VCaP (cell line): Measurements from ENCODE around the gene TDRD6.

ENCODE experiments used
- H3K27ac ChIP-seq: fragments of 450-650 bp; 2 replicates; pipeline ENCODE4 v1.5.1; 2017
- CTCF ChIP-seq: fragments of 450-650 bp; conservative IDR thresholded peaks from 2 replicates; pipeline ENCODE4 v1.5.1; 2017; ENCODE audit warnings: mild to moderate bottlenecking, moderate library complexity

TDRD6 gene

GRCh38 chr6:46688966-46689335 is 1.3 kb downstream of the TDRD6 start:
- H3K27ac ChIP-seq: no peak overlapping the region
- TF ChIP-seq CTCF: no peak

GRCh38 chr6:46689657-46690056 is 2.0 kb downstream of the TDRD6 start:
- H3K27ac ChIP-seq: no peak overlapping the region
- TF ChIP-seq CTCF: no peak

GRCh38 chr6:46690141-46690755 is 2.6 kb downstream of the TDRD6 start:
- no peak overlapping the region for H3K27ac ChIP-seq
- no peak for TF ChIP-seq CTCF

DNA sequence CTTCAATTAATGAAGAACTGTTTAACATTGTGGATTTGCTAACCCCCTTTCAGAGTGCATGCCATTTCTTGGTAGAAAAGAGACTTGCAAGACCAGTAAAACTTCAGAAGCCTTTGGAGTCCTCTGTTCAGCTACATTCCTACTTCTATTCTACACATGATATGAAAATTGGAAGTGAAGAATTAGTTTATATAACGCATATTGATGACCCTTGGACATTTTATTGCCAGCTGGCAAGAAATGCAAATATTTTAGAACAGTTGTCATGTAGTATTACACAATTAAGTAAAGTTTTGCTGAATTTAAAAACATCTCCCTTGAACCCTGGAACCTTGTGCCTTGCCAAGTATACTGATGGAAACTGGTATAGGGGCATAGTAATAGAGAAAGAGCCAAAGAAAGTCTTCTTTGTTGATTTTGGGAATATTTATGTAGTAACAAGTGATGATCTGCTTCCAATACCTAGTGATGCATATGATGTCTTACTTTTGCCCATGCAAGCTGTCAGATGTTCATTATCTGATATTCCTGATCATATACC is 3.3 kb downstream of the TDRD6 start:
- no peak for TF ChIP-seq CTCF

DNA sequence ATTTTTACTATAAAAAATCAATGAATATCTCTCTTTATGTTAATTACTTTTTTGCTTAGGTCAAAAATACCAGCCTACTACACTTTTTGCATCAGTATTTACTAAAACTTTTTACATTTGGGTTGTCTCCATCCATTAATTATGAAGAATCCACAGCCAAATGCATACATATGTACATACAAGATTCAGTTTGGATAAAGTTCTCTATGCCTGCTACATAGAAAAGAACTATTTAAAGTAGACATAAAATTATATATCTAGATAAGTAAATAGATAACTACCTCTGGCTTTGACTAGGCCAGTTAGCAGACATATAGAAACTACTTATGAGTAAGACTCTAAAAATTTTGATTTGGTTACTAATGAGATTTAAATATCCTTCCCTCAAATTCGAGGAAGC is 12.3 kb downstream of the TDRD6 start:
- H3K27ac ChIP-seq: no peak overlapping the region
- TF ChIP-seq CTCF: no peak

More for the DNA sequence above, 3.3 kb downstream of the TDRD6 start:
- no peak overlapping the region for H3K27ac ChIP-seq

GRCh38 chr6:46704562-46704961 is 16.9 kb downstream of the TDRD6 start:
- TF ChIP-seq CTCF: peak; percentile 51
- H3K27ac ChIP-seq: no peak overlapping the region

- no peak overlapping the region for H3K27ac ChIP-seq
- TF ChIP-seq CTCF: no peak
Observed at GRCh38 chr6:46706464-46706863, 18.8 kb downstream of the TDRD6 start.
